HTERT RPE-1 (cell line): ENCODE measurements around the gene CEP55.
"Not testable (repeated sequence)": the region's sequence is repeated elsewhere in the genome, so short reads cannot be mapped to it uniquely, and the experiment has no call there.

Experiments
- in situ Hi-C: fragments of 300-500 bp; cut with MboI; formaldehyde crosslinking; loops from 4 replicates; pipeline ENCODE4 v1.14.3; 2020; ENCODE audit warnings: low sequenced_read_pairs

Gene CEP55

DNA sequence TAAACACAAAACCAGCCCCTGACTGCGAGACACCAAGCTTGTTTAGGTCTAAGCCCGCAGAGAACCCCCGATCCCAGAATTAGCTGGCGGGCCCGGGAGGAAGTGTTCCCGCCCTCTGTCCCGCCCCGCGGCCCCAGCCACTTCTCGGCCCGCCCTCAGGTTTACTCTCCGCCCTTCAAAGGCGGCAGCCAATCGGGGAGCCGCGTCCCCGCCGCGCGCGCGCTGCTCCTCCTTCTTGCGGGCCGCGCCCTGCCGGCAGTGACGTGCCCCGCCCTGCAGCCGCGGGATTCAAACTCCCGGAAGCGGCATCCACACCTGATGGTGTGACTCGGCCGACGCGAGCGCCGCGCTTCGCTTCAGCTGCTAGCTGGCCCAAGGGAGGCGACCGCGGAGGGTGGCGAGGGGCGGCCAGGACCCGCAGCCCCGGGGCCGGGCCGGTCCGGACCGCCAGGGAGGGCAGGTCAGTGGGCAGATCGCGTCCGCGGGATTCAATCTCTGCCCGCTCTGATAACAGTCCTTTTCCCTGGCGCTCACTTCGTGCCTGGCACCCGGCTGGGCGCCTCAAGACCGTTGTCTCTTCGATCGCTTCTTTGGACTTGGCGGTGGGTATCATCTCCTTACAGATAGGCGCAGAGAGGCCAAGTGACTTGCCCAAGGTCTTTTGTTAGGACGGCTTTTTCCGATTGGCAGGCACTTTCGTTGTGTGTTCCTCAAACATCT, at the start of gene CEP55:
TSS of gene CEP55 (plus strand) at position 291 of the 720 bp plus-strand sequence. CDS start 3,440 bp downstream, outside the sequence.
- in situ Hi-C loops = no loop called here

DNA sequence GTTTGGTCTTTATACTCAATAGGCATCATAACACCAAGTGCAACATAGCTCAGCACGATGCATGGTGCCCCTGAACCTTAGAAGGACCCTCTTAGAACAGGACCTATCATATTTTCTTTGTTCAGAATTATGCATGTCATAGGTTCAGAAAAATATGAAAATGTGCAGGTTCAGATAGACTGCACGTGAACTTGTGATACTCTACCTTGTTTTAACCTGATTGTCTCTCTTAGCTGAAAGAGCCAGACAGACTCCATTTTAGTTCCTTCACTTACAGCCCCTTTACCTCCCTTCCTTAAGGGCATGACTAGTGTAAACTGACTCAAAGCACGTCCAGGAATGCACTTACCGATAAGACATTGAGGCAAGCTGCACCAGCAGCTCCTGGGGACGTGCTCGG, 49.4 kb upstream of the CEP55 start:
- in situ Hi-C loops = no loop called here

- in situ Hi-C loops = no loop called here
Observed at GRCh38 chr10:93447970-93448369, 48.4 kb upstream of the CEP55 start.

DNA sequence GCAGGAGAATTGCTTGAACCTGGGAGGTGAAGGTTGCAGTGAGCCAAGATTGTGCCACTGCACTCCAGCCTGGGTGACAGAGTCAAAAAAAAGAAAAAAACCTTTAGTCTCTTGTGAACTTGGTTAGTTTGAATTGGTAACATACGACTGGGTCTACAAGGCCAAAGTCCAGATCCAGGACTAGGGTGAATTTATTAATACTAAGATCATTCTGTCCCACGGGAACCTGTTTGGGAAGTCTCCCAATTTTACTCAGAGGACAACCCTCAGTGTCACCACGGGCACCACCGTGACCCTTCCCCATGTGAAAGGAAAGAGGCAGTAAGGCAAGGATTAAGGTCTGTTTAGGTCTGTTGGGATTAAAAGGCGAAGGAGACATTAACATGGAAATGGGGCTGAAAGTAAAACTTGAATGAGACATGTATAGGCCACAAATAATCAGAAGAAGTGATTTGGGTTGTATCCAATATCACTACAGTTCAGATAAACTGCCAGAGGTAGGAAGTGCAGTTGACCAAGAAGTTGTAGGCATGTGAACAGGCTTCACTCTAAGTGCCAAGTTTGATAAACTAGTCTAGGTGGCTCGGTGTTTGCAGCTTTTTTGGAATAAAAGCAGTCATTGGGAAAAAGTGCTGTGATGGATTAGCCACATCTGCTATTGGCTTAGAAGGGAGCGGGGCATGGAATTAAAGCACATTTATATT, 45.0 kb upstream of the CEP55 start:
- in situ Hi-C loops = no loop called here

- in situ Hi-C loops = no loop called here
Observed at GRCh38 chr10:93452143-93452542, 44.3 kb upstream of the CEP55 start.

DNA sequence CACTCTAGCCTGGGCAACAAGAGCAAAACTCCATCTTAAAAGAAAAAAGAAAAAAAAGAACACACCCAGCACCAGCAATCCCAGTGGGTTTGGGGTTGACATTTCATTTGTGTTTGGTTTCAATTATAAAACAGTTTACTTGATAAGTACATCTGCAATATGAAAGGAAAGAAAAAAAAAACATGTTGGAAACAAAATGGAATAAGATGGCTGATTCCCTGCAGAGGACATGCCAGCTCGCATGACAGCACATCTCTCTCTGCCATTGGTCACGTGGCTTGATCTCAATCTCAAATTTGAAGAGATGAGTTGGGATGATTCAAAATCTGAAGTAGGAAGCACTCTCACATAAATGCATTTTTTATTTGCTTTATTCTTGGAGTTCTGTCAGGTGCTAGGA, 42.3 kb upstream of the CEP55 start:
- in situ Hi-C loops = no loop called here

GRCh38 chr10:93454736-93455135, 41.7 kb upstream of the CEP55 start:
- in situ Hi-C loops = no loop called here

- in situ Hi-C loops = no loop called here
Observed at GRCh38 chr10:93456480-93456879, 39.9 kb upstream of the CEP55 start.

DNA sequence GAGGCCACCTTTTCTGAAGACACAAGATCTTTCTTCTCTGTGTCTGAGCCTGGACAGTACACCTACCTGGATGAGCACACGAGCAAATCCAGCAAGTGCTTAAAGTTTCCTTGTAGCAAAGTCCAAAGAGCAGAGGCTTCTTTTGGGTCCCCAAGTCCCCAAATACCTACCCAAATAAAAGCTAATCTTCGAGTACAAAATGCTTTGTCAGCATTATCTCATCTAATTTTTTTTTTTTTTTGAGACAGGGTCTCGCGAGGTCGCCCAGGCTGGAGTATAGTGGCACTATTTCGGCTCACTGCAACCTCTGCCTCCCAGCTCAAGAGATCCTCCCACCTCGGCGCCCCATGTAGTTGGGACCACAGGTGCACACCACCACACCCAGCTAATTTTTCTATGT, 38.9 kb upstream of the CEP55 start:
- in situ Hi-C loops = no loop called here

- in situ Hi-C loops = no loop called here
Observed at GRCh38 chr10:93458821-93459257, 37.6 kb upstream of the CEP55 start.

DNA sequence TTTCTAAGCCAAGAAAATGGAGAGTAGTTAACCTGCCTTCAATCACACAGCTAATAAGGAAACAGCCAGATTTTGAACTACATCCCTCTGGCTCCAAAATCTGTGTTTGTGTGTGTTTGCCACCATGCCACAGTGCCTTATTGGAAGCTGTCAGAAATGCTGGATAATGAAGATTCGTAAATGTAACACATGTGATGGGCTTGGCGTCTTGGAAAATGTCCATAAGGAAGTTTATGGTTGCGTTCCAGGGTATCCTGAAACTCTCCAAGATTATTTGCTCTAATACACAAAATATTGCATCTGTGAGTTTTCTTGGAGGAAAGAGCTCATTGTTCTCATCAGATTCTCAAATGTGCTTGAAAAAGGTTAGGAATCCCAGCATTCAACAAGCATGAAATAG, 36.9 kb upstream of the CEP55 start:
- in situ Hi-C loops = no loop called here

DNA sequence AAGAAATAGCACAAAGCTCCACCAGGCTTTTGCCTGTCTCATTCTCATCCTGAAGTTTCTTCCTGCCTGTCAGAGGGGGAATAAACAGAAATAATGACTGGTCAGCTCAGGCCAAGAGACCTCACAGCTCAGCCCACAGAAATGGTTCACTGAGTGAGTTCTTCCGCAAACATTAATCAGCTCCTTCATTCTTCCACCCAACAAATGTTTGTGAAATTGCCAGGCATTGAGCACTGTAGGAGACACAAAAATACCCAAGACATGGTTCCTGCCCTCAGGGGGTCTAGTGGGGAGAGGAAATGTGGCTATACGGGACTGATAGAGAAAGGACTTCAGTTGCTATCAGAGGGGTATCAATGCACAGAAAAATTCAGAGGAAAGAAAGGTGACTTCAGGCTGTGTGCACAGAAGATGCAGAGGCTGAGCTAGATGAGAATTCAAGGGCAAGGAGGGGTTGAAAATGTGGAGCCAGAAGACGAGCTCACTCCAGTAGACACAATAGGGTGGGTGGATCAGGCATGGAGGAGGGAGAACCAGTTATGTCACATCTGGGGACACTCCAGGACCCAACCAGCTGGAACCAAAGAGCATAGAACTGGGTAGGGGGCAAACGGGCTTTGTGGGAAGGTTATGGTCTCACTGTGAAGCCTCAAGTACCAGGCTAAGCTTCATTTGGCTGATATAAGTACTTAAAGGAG, 35.2 kb upstream of the CEP55 start:
- in situ Hi-C loops = no loop called here

GRCh38 chr10:93461807-93462178, 34.6 kb upstream of the CEP55 start:
- in situ Hi-C loops = no loop called here

GRCh38 chr10:93462371-93462770, 34.0 kb upstream of the CEP55 start:
- in situ Hi-C loops = no loop called here

- in situ Hi-C loops = no loop called here
Observed at GRCh38 chr10:93462881-93463280, 33.5 kb upstream of the CEP55 start.

- in situ Hi-C loops = no loop called here
Observed at GRCh38 chr10:93463723-93464476, 32.5 kb upstream of the CEP55 start.

GRCh38 chr10:93464776-93465388, 31.5 kb upstream of the CEP55 start:
- in situ Hi-C loops = no loop called here

DNA sequence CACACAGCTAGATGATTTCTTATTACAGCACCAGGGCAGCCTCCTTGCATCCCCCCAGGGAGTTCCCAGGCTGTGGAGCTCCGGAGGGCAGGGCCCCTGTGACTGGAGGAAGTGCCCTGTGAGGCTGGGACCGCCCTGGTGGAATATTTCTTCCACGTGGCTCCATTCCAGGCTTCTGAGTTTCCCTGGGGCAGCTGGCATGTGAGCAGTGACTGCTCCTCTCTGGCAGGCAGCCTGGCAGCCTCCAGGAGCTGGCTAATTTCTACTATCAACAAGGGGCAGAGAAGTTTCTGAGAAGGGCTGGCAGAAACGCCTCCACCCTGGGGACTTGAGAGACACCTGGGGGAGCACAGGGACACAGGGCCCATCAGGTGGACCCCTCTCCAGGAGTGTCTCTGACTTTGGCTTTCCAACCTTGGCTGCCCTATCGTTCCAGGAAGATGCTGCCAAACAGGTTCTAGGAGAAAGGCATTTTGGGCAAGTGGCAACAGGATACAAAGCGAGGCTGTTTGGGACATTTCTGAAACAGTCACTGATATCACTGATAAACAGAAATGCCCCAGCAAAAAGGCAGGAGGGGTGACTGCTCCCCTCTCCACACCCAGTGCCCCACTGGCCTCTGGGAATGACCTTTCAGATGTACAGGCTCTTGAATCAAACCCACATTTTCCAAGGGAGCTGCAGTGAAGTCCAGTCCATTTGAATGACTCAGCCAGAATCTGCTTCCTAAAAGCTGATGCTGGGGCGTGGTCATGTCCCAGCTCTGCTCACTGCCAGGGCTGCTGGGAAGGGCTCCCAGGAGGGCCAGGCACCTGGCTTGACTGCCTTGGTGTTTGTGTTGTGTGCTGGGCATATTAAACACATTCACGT, 30.4 kb upstream of the CEP55 start:
- in situ Hi-C loops = no loop called here

GRCh38 chr10:93467635-93468034, 28.8 kb upstream of the CEP55 start:
- in situ Hi-C loops = not testable (repeated sequence)
